A673 (cell line): ENCODE measurements around the gene ANKRD28.

ENCODE experiments used
- EZH2 ChIP-seq: fragments of 200-600 bp; sonication (generic); IDR thresholded peaks from 2 replicates; pipeline ENCODE4 v1.6.1; 2017; ENCODE audit warnings: borderline replicate concordance, low read depth, mild to moderate bottlenecking, mixed read lengths, antibody characterized with exemption, low read length; ENCODE audit not compliant: poor library complexity, severe bottlenecking
- TF ChIP-seq, protein P1 (sequence below): fragments of 300-800, 200-600 bp; sonication (generic); conservative IDR thresholded peaks from 2 replicates; pipeline ENCODE4 v1.5.1; 2017; ENCODE audit warnings: low read depth, mild to moderate bottlenecking, antibody characterized with exemption, low read length, moderate library complexity, mixed read lengths

- TF ChIP-seq, protein P1, sequence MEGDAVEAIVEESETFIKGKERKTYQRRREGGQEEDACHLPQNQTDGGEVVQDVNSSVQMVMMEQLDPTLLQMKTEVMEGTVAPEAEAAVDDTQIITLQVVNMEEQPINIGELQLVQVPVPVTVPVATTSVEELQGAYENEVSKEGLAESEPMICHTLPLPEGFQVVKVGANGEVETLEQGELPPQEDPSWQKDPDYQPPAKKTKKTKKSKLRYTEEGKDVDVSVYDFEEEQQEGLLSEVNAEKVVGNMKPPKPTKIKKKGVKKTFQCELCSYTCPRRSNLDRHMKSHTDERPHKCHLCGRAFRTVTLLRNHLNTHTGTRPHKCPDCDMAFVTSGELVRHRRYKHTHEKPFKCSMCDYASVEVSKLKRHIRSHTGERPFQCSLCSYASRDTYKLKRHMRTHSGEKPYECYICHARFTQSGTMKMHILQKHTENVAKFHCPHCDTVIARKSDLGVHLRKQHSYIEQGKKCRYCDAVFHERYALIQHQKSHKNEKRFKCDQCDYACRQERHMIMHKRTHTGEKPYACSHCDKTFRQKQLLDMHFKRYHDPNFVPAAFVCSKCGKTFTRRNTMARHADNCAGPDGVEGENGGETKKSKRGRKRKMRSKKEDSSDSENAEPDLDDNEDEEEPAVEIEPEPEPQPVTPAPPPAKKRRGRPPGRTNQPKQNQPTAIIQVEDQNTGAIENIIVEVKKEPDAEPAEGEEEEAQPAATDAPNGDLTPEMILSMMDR, result no peak
- no peak for TF ChIP-seq EZH2
Observed at GRCh38 chr3:15634671-15635070, 163.1 kb downstream of the ANKRD28 start.
